ENCODE results near the gene ZKSCAN4.

The ZKSCAN4 gene

DNA sequence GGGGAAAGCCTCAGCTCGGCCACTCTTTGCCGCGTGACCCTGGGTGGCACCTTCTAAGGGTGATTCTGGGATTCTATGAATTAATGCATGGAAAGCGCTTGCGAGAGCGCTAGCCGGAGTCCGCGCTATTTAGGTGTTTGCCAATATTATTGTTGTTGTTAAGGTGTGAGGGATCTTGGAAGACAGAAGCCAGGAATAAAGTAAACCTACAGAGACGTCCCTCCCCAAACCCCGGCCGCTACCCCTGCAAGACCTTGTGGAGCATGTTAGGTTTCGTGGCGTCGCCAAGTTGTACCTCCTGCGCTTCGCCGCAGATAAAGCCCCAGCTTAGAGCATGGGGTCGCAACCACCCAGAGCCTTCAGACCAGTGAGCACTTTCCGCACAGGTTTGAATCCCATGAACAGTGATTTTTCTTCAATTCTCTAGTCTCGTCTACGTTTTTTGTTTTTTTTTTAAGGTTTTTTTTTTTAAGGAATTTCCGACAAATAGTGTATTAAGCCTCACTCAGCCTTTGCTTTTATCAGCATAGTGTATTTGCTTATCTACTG is 43.9 kb downstream of the ZKSCAN4 start:
- no peak for DNase-seq (ENCODE audit: low read depth)

DNA sequence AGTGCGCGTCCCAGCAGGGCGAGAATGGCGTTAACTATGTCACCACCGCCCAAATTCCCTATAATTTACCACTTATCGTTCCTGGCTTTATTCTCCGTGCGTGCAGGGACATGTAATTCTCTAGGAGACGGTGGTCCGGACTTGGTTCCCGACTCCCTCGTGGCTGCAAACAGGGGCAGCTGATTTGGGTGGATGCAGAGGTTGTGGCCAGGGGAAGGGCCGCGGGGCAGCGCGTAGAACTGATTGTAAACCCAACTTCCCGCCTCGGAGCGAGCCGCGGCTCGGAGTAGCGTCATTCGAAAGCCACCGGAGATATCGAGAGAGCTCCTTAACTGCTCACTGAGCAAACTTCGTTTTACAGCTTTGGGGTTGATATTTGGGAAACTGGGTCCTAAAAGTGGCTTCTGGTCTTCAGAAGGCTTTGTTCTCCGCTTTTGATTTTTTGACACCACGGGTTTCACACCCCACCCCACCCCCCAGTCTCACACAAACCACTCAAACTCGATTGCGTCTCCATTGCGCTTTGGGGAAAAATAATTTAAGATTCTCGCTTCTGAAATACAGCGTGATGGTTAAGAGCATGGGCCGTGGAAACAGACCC is 44.5 kb downstream of the ZKSCAN4 start:
- no peak for DNase-seq (ENCODE audit: low read depth)

DNA sequence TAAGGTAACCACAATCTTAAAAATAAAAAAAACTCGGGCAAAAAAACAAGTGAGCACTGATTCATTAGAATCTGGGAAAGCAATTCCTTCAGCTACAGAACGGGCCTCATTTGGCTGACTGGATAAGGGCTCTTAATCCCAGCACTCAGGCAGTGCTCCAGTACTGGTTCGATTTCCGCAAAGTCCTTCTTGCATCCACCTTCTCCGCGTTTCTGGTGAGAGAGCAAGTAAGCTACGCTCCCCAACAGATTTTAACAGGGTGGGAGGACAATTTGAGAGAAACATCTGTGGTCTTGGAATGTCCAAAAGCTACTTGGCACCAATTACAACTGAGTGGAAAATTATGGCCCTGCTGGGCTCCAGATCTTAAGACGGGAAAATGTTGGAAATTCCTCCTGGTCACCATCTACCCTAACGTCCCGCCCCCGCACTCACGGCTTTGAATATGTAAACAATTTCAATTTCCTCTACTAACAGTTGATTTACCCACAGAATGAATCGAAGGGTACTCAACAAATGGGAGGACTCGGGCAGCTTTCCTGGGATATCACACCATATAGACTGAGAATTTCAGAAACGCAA is 45.0 kb downstream of the ZKSCAN4 start:
- no peak for DNase-seq (ENCODE audit: low read depth)

DNA sequence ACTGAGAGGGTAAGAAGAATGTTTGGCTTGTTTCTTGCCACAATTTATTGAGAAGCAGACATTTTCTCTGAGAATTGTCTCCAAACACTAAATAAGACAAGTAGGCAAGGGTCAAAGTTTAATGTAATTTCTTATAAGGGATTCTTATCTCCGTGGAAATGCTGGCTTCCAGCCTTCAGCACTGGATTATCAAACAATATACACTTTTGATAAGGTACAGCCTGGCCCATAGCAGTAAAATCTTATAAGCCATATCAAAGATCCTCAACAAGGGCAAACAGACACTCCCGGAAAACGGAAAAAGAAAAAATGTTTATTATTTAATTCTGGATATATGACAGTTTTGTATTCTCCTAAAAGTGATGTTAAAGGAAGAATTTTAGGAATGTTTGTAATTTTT is 45.5 kb downstream of the ZKSCAN4 start:
- DNase-seq (ENCODE audit: low read depth), result no peak

DNA sequence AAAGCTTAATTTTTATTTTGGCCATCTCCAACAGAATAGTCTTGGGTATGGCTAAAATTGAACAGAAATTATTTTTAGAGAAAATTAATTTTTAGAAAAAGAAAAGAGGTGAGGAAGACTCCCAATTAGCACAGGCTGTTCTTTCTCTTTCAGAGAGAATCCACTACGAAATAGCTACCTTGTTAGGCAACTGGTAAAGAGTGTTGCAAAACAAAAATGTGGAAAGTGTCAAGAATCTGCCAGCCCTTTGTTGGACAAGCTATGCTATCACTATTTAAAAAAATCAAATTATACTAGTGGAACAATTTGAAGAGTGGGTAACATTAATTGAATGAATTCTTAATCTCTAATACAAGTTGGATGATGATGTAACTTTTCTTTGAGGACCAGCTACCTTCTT is 46.2 kb downstream of the ZKSCAN4 start:
- DNase-seq (ENCODE audit: low read depth), result no peak

DNA sequence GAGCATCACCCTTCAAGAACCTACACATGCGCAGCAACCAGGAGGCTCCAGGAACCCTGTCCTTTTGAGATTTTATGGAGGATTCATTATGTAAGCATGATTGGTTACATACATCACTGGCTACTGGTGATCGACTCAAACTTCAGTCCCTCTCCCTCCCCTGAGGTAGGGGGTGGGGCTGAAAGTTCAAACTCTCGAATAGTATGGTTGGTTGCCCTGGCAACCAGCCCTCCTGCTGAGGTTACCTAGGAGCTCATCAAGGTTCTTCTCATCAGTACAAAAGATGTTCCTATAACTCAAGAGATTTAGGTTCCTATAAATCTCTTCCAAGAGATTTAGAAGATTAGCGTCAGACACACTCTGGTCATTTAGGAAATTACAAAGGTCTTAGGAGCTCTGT is 48.9 kb downstream of the ZKSCAN4 start:
- DNase-seq (ENCODE audit: low read depth), result no peak

DNA sequence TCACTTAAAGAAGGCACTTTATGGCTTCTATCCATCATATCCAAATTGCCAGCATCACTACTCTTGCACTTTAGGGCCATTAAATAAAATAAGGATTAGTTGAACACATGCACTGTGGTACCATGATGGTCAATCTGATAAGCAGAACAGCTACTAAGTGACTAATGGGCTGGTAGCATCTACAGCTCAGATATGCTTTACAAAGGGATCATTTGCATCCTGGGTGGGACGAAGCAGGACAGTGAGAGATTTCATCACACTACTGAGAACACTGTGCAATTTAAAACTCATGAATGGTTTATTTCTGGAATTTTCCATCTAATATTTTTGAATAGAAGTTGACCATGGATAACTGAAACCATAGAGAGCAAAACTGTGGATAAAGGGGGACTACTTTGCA is 52.0 kb downstream of the ZKSCAN4 start:
- DNase-seq (ENCODE audit: low read depth), result no peak
